Esophagus muscularis mucosa (tissue), 4 donors: ENCODE data around the gene DDX3X. TPM values are rescaled to one million over a fixed set of nuclear protein-coding genes. Genes with fewer than 3 reads are reported as not detected.

Experiments
- DNase-seq: peaks from one replicate; pipeline ENCODE4 v3.0.0-alpha.2; 2017; ENCODE audit errors: extremely low spot score
- H3K27ac ChIP-seq, 4 donors: fragments of 200-600 bp; sonication (generic); replicated peaks in 1 of 4; 1 replicate in 3 of 4; 2 replicates in 1 of 4; pipeline ENCODE4 v1.5.1; 2016 to 2019; ENCODE audit warnings: mild to moderate bottlenecking in 1 of 4
- H3K27me3 ChIP-seq, 4 donors: fragments of 200-600 bp; sonication (generic); one replicate each; pipeline versions ENCODE4 v1.5.1 to v1.6.0; 2016 to 2019
- H3K36me3 ChIP-seq, 4 donors: fragments of 200-600 bp; sonication (generic); one replicate each; pipeline ENCODE4 v1.5.1; 2016 to 2019
- H3K4me1 ChIP-seq, 4 donors: fragments of 200-600 bp; sonication (generic); one replicate each; pipeline ENCODE4 v1.5.1; 2016 to 2019
- H3K4me3 ChIP-seq, 4 donors: fragments of 200-600 bp; sonication (generic); 1 replicate in 2 of 4; 2 replicates in 2 of 4; pipeline ENCODE4 v1.5.1; 2016 to 2019; ENCODE audit warnings: mild to moderate bottlenecking in 4 of 4, moderate library complexity in 1 of 4
- H3K9me3 ChIP-seq, 4 donors: fragments of 200-600 bp; sonication (generic); 1 replicate in 3 of 4; 2 replicates in 1 of 4; pipeline ENCODE4 v1.5.1; 2016 to 2019
- CTCF ChIP-seq, 3 experiments: fragments of 200-600 bp in 2 of 3; fragments of 450-650 bp in 1 of 3; sonication (generic) in 2 of 3; IDR thresholded peaks; one replicate each; pipeline ENCODE4 v1.5.1; 2017 to 2019; ENCODE audit warnings: antibody characterized with exemption in 3 of 3, mild to moderate bottlenecking in 2 of 3, moderate library complexity in 1 of 3
- EP300 ChIP-seq: sonication (generic); formaldehyde crosslinking; IDR thresholded peaks from one replicate; pipeline ENCODE4 v1.6.1; 2017; ENCODE audit warnings: antibody characterized with exemption
- POLR2A ChIP-seq: fragments of 450-650 bp; IDR thresholded peaks from one replicate; pipeline ENCODE4 v1.6.1; 2017; ENCODE audit warnings: antibody characterized with exemption, moderate library complexity, mild to moderate bottlenecking, low read depth
- POLR2AphosphoS5 ChIP-seq, 2 donors: sonication (generic); formaldehyde crosslinking; IDR thresholded peaks; one replicate each; pipeline ENCODE4 v1.6.1; 2017; ENCODE audit warnings: antibody characterized with exemption in 2 of 2
- WGBS: methylation state at CpG from one replicate; pipeline ENCODE4 v1.1.5; 2018; 5-methylcytosine and 5-hydroxymethylcytosine counted together
- intact Hi-C: fragments of 100-400 bp; cut with DNase I; formaldehyde crosslinking; loops from one replicate; pipeline ENCODE4 v1.15.1; 2023
- total RNA-seq, 4 donors: library from RNA; depleted of rRNA; stranded (reverse); fragments of >200 nt; gene quantifications; one replicate each; pipeline versions ENCODE4 v1.1.0 to v1.2.1, GENCODE V29; 2016

Gene DDX3X
- total RNA-seq, 4 donors from 2014 or later, result 169 to 282 (median 253) TPM

- DNase-seq, result no peak
- Histone ChIP-seq H3K9me3 (peaks cover 0 to 13% (median 0%) of the 10 kb centered on the region in 4 donors), H3K4me1 (no peaks in the 10 kb centered on the region), H3K4me3 (no peak overlapping the region), H3K36me3 (no peaks in the 10 kb centered on the region), H3K27me3 (no peaks in the 10 kb centered on the region), H3K27ac (no peak overlapping the region)
- TF ChIP-seq POLR2AphosphoS5 (IDR thresholded peaks at IDR 0.05), result no peak
- TF ChIP-seq CTCF (IDR thresholded peaks at IDR 0.05), result peak in 1 of 3 experiments; percentile 4
- TF ChIP-seq POLR2A, result no peak
- no peak for TF ChIP-seq EP300
- 80% methylated on average over 6 of the region's 6 CpGs for WGBS
- intact Hi-C loops, result no loop called here
Measured at GRCh38 chrX:41293269-41293668, 40.7 kb upstream of the DDX3X start.

GRCh38 chrX:41300758-41301437 is 33.1 kb upstream of the DDX3X start:
- peaks cover 0 to 9% (median 0%) of the 10 kb centered on the region in 4 donors for H3K4me1 ChIP-seq
- no peaks in the 10 kb centered on the region for H3K9me3 ChIP-seq
- intact Hi-C loops, result no loop called here
- TF ChIP-seq POLR2AphosphoS5 (IDR thresholded peaks at IDR 0.05), result no peak
- no peak for TF ChIP-seq CTCF (IDR thresholded peaks at IDR 0.05)
- TF ChIP-seq EP300, result no peak
- no peak for TF ChIP-seq POLR2A
- no peak overlapping the region for H3K27ac ChIP-seq
- H3K27me3 ChIP-seq, result no peaks in the 10 kb centered on the region
- H3K4me3 ChIP-seq, result no peak overlapping the region
- WGBS, result 89% methylated on average over 5 of the region's 5 CpGs
- no peaks in the 10 kb centered on the region for H3K36me3 ChIP-seq
- no peak for DNase-seq

- DNase-seq, result no peak
- TF ChIP-seq POLR2A (no peak), CTCF (IDR thresholded peaks at IDR 0.05) (no peak), EP300 (no peak), POLR2AphosphoS5 (IDR thresholded peaks at IDR 0.05) (no peak)
- H3K4me1 ChIP-seq, result peaks cover 0 to 9% (median 0%) of the 10 kb centered on the region in 4 donors
- H3K4me3 ChIP-seq, result no peak overlapping the region
- H3K27me3 ChIP-seq, result no peaks in the 10 kb centered on the region
- intact Hi-C loops, result no loop called here
- no peaks in the 10 kb centered on the region for H3K9me3 ChIP-seq
- H3K36me3 ChIP-seq, result no peaks in the 10 kb centered on the region
- 70% methylated on average over 1 of the region's 2 CpGs for WGBS
- H3K27ac ChIP-seq, result no peak overlapping the region
Measured at GRCh38 chrX:41301438-41301824, 32.5 kb upstream of the DDX3X start.

GRCh38 chrX:41302370-41302769 is 31.6 kb upstream of the DDX3X start:
- WGBS, result 72% methylated on average over 6 of the region's 6 CpGs
- H3K27ac ChIP-seq, result no peak overlapping the region

GRCh38 chrX:41303013-41303412 is 30.9 kb upstream of the DDX3X start:
- Histone ChIP-seq H3K4me3 (no peak overlapping the region), H3K27ac (no peak overlapping the region), H3K27me3 (no peaks in the 10 kb centered on the region), H3K36me3 (no peaks in the 10 kb centered on the region), H3K4me1 (peaks cover 0 to 9% (median 0%) of the 10 kb centered on the region in 4 donors), H3K9me3 (no peaks in the 10 kb centered on the region)
- TF ChIP-seq EP300, result no peak
- no peak for TF ChIP-seq CTCF (IDR thresholded peaks at IDR 0.05)
- no peak for TF ChIP-seq POLR2AphosphoS5 (IDR thresholded peaks at IDR 0.05)
- TF ChIP-seq POLR2A, result no peak
- 84% methylated on average over 6 of the region's 6 CpGs for WGBS
- intact Hi-C loops, result no loop called here
- no peak for DNase-seq

More at GRCh38 chrX:41302370-41302769, 31.6 kb upstream of the DDX3X start:
- Histone ChIP-seq H3K27me3 (no peaks in the 10 kb centered on the region), H3K4me1 (peaks cover 0 to 9% (median 0%) of the 10 kb centered on the region in 4 donors), H3K4me3 (no peak overlapping the region), H3K36me3 (no peaks in the 10 kb centered on the region), H3K9me3 (no peaks in the 10 kb centered on the region)
- no peak for DNase-seq
- TF ChIP-seq POLR2A (no peak), EP300 (no peak)
- intact Hi-C loops, result no loop called here
